ENCODE results near the gene PEX13.

GRCh38 chr2:60977562-60977895 is 40.0 kb upstream of the PEX13 start:
- TF ChIP-seq CTCF (IDR thresholded peaks at IDR 0.05) (no peak), EZH2 (IDR thresholded peaks at IDR 0.05) (no peak), EZH2phosphoT487 (IDR thresholded peaks at IDR 0.05) (no peak)
